K562 (cell line): ENCODE results near the gene ZDHHC14. TPM values are rescaled to one million over a fixed set of nuclear protein-coding genes. Genes with fewer than 3 reads are reported as not detected.

Experiments used
- BCOR ChIP-seq: fragments of 450-650 bp; IDR thresholded peaks from 2 replicates; pipeline ENCODE4 v1.6.1; 2016
- CTBP1 ChIP-seq: fragments of 450-650 bp; IDR thresholded peaks from 2 replicates; pipeline ENCODE4 v1.6.1; 2016; ENCODE audit warnings: borderline replicate concordance
- CXXC5 ChIP-seq: fragments of 250-450 bp; sonication (Bioruptor Pico); IDR thresholded peaks from 2 replicates; pipeline ENCODE4 v1.8.0; 2022; ENCODE audit warnings: inconsistent platforms, mild to moderate bottlenecking, moderate library complexity
- HDAC3 ChIP-seq: fragments of 450-650 bp; IDR thresholded peaks from 2 replicates; pipeline ENCODE4 v1.6.1; 2018; ENCODE audit warnings: borderline replicate concordance, mild to moderate bottlenecking, moderate library complexity; ENCODE audit not compliant: partially characterized antibody
- KDM4B ChIP-seq, 2 experiments: fragments of 450-650 bp in 1 of 2; sonication (generic) in 1 of 2; IDR thresholded peaks; 2 replicates each; pipeline ENCODE4 v1.6.1; 2016 to 2017; ENCODE audit warnings: borderline replicate concordance in 2 of 2, antibody characterized with exemption in 1 of 2, low read depth in 1 of 2, mild to moderate bottlenecking in 1 of 2
- KLF1 ChIP-seq: fragments of 450-650 bp; IDR thresholded peaks from 2 replicates; pipeline ENCODE4 v1.6.1; 2016; ENCODE audit warnings: missing genetic modification characterization, missing compliant biosample characterization
- MED1 ChIP-seq: sonication (generic); formaldehyde crosslinking; IDR thresholded peaks from 2 replicates; pipeline ENCODE4 v1.8.1; 2023; ENCODE audit warnings: missing genetic modification reagents, borderline replicate concordance
- ZBED1 ChIP-seq: IDR thresholded peaks from 2 replicates; pipeline ENCODE4 v1.6.1; 2014
- ZNF280B ChIP-seq: fragments of 250-450 bp; sonication (Bioruptor Pico); IDR thresholded peaks from 2 replicates; pipeline ENCODE4 v1.5.1; 2021; ENCODE audit warnings: mild to moderate bottlenecking
- ZSCAN32 ChIP-seq: fragments of 450-650 bp; formaldehyde crosslinking; IDR thresholded peaks from 2 replicates; pipeline ENCODE4 v1.4.0; 2020; ENCODE audit warnings: mild to moderate bottlenecking, moderate library complexity
- polyA plus RNA-seq, 8 experiments: library from polyadenylated mRNA; depleted of rRNA in 4 of 8; stranded (reverse) in 5 of 8; unstranded in 3 of 8; fragments of >200 nt; fragmentation: Nextera tagmentation in 2 of 8; fragmentation: Illumina TruSeq in 1 of 8; extraction: Ambion mirVana in 2 of 8; extraction: Trizol in 1 of 8; gene quantifications; 2 replicates each; pipeline versions ENCODE4 v1.2.1 to v1.2.3, GENCODE V29; 2011 to 2014; ENCODE audit warnings: inconsistent platforms in 1 of 8, missing spikeins in 1 of 8
- total RNA-seq, 7 experiments: library from RNA; depleted of rRNA in 6 of 7; stranded (reverse); fragments of >200 nt in 6 of 7; fragmentation: Illumina TruSeq in 2 of 7; extraction: Trizol in 2 of 7; gene quantifications; 2 replicates each; pipeline versions ENCODE4 v1.2.1 to v1.2.3, GENCODE V29; 2011 to 2021; ENCODE audit warnings: low replicate concordance in 1 of 7

The ZDHHC14 gene
- total and polyA plus RNA-seq, 9 of the 15 experiments (the other 6 are each of a cell fraction or from before 2014, with no cell fraction given) = 0.92 to 23.1 (median 13.8) TPM

GRCh38 chr6:157379656-157380457, 1.1 kb upstream of the ZDHHC14 start (continued):
- TF ChIP-seq CTBP1 (peak; percentile 23; the same call in 1 of the 2 replicates), ZBED1 (no peak), CXXC5 (peak; percentile 71), ZSCAN32 (CRISPR knock-in tag) (no peak), BCOR (no peak), ZNF280B (no peak), HDAC3 (no peak), KLF1 (no peak), KDM4B (IDR thresholded peaks at IDR 0.05; ENCODE audit: borderline replicate concordance in 2 of 2, low read depth in 1 of 2) (no peak; a peak in 1 of 4 replicates), MED1 (CRISPR knock-in tag) (no peak)
